PC-9 (cell line): ENCODE data around the gene CDCA7L. TPM values are rescaled to one million over a fixed set of nuclear protein-coding genes. Genes with fewer than 3 reads are reported as not detected.

ENCODE experiments used
- BruUV-seq: library from RNA; stranded (reverse); fragments of 400-500 nt; replicated peaks from 2 replicates; lab custom pipeline; 2021; lab: Mats Ljungman, UMichigan
- CTCF ChIA-PET: fragments of 300-600 bp; sonication (Branson Sonifier 250); formaldehyde crosslinking; loops from one replicate; lab custom pipeline; 2022; ENCODE audit warnings: antibody characterized with exemption; lab: Charles Lee
- POLR2A ChIA-PET: fragments of 300-600 bp; sonication (Branson Sonifier 250); formaldehyde crosslinking; loops from one replicate; lab custom pipeline; 2022; ENCODE audit warnings: antibody characterized with exemption; ENCODE audit not compliant: unreplicated experiment; lab: Charles Lee
- DNase-seq, 2 experiments: peaks; one replicate each; pipeline versions ENCODE4 v3.0.0 to v3.0.0-alpha.2; 2015 to 2022; ENCODE audit warnings: mixed read lengths in 1 of 2
- H2AFZ ChIP-seq: fragments of 200-600 bp; sonication (generic); 2 replicates; pipeline ENCODE4 v1.8.1; 2017; ENCODE audit warnings: antibody characterized with exemption
- H3F3A ChIP-seq: fragments of 200-600 bp; sonication (generic); 2 replicates; pipeline ENCODE4 v1.8.1; 2017; ENCODE audit warnings: antibody characterized with exemption, mild to moderate bottlenecking, low read depth; ENCODE audit not compliant: insufficient read depth
- H3K27ac ChIP-seq: fragments of 200-600 bp; sonication (generic); 2 replicates; pipeline ENCODE4 v1.6.1; 2016; ENCODE audit warnings: mixed run types
- H3K27me3 ChIP-seq: fragments of 200-600 bp; sonication (generic); 2 replicates; pipeline ENCODE4 v1.6.1; 2016; ENCODE audit warnings: low read depth, mixed run types; ENCODE audit not compliant: insufficient read depth
- H3K36me3 ChIP-seq: fragments of 200-600 bp; sonication (generic); 2 replicates; pipeline ENCODE4 v1.6.1; 2016; ENCODE audit warnings: low read depth, mixed run types
- H3K4me1 ChIP-seq: fragments of 200-600 bp; sonication (generic); replicated peaks from 2 replicates; pipeline ENCODE4 v1.6.1; 2016; ENCODE audit warnings: mixed run types; ENCODE audit not compliant: insufficient read depth
- H3K4me2 ChIP-seq: fragments of 200-600 bp; sonication (generic); 2 replicates; pipeline ENCODE4 v1.6.1; 2017; ENCODE audit warnings: mixed run types
- H3K4me3 ChIP-seq: fragments of 200-600 bp; sonication (generic); 2 replicates; pipeline ENCODE4 v1.6.1; 2016; ENCODE audit warnings: mixed run types
- H3K79me2 ChIP-seq: fragments of 200-600 bp; sonication (generic); 2 replicates; pipeline ENCODE4 v1.6.1; 2017; ENCODE audit warnings: low read depth, mixed run types
- H3K9me2 ChIP-seq: fragments of 200-600 bp; sonication (generic); 2 replicates; pipeline ENCODE4 v1.8.1; 2017; ENCODE audit warnings: mild to moderate bottlenecking; ENCODE audit not compliant: insufficient read depth
- H3K9me3 ChIP-seq: fragments of 200-600 bp; sonication (generic); 2 replicates; pipeline ENCODE4 v1.8.1; 2016; ENCODE audit warnings: low read depth; ENCODE audit not compliant: insufficient read depth
- H4K20me1 ChIP-seq: fragments of 200-600 bp; sonication (generic); 2 replicates; pipeline ENCODE4 v1.8.1; 2017; ENCODE audit not compliant: insufficient read depth
- EZH2 ChIP-seq: fragments of 200-600 bp; sonication (generic); IDR thresholded peaks from 2 replicates; pipeline ENCODE4 v1.8.0; 2017; ENCODE audit warnings: antibody characterized with exemption, low read depth
- intact Hi-C: fragments of 100-400 bp; cut with micrococcal nuclease; formaldehyde crosslinking; loops from one replicate; pipeline ENCODE4 v1.10.0; 2022; ENCODE audit not compliant: unreplicated experiment
- total RNA-seq: library from RNA; stranded (reverse); gene quantifications from 2 replicates; pipeline ENCODE4 v1.2.3, GENCODE V29; 2021
- TF ChIP-seq, protein P1 (sequence below): fragments of 200-600 bp; sonication (generic); conservative IDR thresholded peaks from 2 replicates; pipeline ENCODE4 v1.6.1; 2017; ENCODE audit warnings: mixed run types, antibody characterized with exemption, mild to moderate bottlenecking, moderate library complexity

CDCA7L gene
- total RNA-seq, 1 experiment from 2014 or later, result 243 TPM

DNA sequence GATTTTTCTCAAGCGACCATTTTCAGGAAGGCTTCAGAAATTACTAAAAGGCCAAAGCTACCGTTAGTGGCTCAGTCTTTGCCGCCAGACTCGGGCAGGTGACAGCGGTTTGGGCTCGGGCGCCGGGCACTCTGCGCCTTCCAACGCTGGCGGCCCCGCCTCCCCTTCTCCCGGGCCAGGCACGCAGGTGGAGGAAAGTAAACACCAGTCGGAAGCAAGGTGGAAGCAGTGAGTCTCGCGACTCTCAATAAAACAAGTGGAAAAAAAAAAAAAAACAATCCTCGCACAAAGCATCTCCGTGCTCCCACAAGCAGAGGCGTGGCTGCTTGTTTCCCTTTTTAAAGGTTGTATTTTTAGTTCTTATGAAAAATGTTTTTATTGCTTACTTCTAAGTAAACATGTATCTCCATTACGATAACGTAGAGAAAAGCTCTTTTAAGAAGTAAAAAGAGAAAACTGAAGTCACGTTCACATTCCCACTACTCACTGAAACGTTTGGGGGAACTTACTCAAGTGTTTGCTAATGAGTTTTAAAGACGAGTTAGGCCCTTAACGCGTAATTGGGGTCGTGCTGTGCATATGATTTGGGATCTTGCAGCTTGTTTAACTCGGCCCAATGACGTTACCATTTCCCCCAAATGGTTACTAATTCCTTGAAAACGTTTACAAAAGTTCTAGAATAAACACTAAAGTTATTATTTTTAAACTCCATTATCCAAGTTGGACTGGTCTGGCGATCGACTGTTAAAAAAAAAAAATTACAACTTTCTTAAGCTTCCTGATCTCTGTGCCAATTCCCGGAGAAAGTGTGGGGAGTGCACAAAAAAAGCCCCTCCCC lies 864 bp downstream of the CDCA7L start:
- no peaks in the 10 kb centered on the region for H3K9me2 ChIP-seq
- peak overlapping the region; percentile 93 for H2AFZ ChIP-seq
- ChIA-PET POLR2A (interaction anchor here (0.5 to 0.9 kb wide), 10 partner anchors 9 to 1405 kb away, joined by 3 to 19 read pairs (median 6); no protein-coding TSS in a partner anchor), CTCF (interaction anchor here (0.7 to 1.0 kb wide), 2 partner anchors 39 to 138 kb away, joined by 3 read pairs; no protein-coding TSS in a partner anchor)
- peak overlapping the region; percentile 91 for H3K4me2 ChIP-seq
- peaks cover 53% of the 10 kb centered on the region for H3K4me1 ChIP-seq
- H3K9me3 ChIP-seq, result no peaks in the 10 kb centered on the region
- peaks cover 30% of the 10 kb centered on the region for H4K20me1 ChIP-seq
- H3K27ac ChIP-seq, result peak overlapping the region; percentile 94
- H3K27me3 ChIP-seq, result no peaks in the 10 kb centered on the region
- H3K4me3 ChIP-seq, result peak overlapping the region; percentile 91
- no TSS peak for BruUV-seq
- peaks cover 53% of the 10 kb centered on the region for H3K79me2 ChIP-seq
- intact Hi-C loops, result loop anchor here (2.0 to 10.0 kb wide), 3 partner anchors 16 to 1650 kb away; partner anchors contain the start of genes CCDC126 and SP4
- peak; percentile 81 to 82 for DNase-seq
- H3F3A ChIP-seq, result peaks cover 31% of the 10 kb centered on the region
- H3K36me3 ChIP-seq, result peaks cover 3% of the 10 kb centered on the region; the same call in 1 of the 2 replicates
- TF ChIP-seq EZH2, result no peak
- TF ChIP-seq, protein P1, sequence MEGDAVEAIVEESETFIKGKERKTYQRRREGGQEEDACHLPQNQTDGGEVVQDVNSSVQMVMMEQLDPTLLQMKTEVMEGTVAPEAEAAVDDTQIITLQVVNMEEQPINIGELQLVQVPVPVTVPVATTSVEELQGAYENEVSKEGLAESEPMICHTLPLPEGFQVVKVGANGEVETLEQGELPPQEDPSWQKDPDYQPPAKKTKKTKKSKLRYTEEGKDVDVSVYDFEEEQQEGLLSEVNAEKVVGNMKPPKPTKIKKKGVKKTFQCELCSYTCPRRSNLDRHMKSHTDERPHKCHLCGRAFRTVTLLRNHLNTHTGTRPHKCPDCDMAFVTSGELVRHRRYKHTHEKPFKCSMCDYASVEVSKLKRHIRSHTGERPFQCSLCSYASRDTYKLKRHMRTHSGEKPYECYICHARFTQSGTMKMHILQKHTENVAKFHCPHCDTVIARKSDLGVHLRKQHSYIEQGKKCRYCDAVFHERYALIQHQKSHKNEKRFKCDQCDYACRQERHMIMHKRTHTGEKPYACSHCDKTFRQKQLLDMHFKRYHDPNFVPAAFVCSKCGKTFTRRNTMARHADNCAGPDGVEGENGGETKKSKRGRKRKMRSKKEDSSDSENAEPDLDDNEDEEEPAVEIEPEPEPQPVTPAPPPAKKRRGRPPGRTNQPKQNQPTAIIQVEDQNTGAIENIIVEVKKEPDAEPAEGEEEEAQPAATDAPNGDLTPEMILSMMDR, result no peak; the same call in 1 of the 2 replicates

DNA sequence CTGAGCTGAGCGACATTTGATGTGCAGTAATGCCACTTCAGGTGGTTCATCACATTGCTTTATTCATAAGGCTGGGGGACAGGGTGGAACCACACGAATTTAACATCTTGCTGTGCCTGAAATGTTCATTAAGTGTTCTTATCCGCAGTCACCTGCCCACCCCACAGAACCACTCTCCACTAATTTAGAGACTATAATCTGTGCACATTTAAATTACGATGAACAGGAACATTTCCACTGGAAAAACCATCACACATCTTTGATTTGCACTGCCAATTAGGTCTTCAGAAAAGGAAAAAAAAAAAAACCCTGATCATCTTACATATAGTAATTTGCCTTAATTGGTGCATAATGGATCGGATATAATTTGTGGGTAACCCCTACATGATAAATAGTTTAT lies 2.3 kb downstream of the CDCA7L start:
- POLR2A ChIA-PET, result interaction anchor here (0.7 kb wide), 2 partner anchors 57 to 568 kb away, joined by 4 to 8 read pairs; no protein-coding TSS in a partner anchor
- intact Hi-C loops, result loop anchor here (10.0 kb wide), 1 partner anchor 1651 kb away; the partner anchor contains the start of gene CCDC126

DNA sequence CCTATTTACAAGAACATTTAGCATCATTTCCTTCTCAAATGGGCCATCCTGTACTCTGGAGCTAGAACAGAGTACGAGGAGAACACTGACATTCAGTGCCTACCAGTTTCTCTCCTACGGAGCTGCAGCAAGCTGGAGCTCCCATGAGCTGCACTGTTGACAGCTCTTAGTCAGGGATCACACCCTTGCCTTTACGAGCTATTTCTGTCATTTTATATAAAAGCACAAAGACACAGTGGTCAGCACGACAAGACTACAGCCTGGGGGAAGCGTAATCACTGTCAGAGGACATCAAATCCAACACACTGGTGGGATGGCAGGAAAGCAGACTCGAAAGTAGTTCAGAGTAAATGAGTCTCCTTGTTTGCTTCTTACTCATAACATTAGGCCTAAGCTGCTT lies 2.7 kb downstream of the CDCA7L start:
- peaks cover 31% of the 10 kb centered on the region for H3F3A ChIP-seq
- ChIA-PET CTCF (no interaction called here), POLR2A (interaction anchor here (0.6 kb wide), 1 partner anchor 900 kb away, joined by 3 read pairs; no protein-coding TSS in a partner anchor)
- peaks cover 35% of the 10 kb centered on the region for H4K20me1 ChIP-seq
- H3K27ac ChIP-seq, result no peak overlapping the region
- H3K36me3 ChIP-seq, result peaks cover 14% of the 10 kb centered on the region
- H3K4me1 ChIP-seq, result peaks cover 53% of the 10 kb centered on the region
- peak overlapping the region; percentile 91; the same call in 1 of the 2 replicates for H3K4me2 ChIP-seq
- peak in 1 of 2 experiments; percentile 8 for DNase-seq
- no peaks in the 10 kb centered on the region for H3K27me3 ChIP-seq
- H2AFZ ChIP-seq, result no peak overlapping the region
- TF ChIP-seq, protein P1, result no peak
- no peak for TF ChIP-seq EZH2
- H3K9me2 ChIP-seq, result no peaks in the 10 kb centered on the region
- no TSS peak for BruUV-seq
- intact Hi-C loops, result loop anchor here (10.0 kb wide), 1 partner anchor 1652 kb away; the partner anchor contains the start of gene CCDC126
- H3K9me3 ChIP-seq, result no peaks in the 10 kb centered on the region
- H3K79me2 ChIP-seq, result peaks cover 72% of the 10 kb centered on the region
- H3K4me3 ChIP-seq, result no peak overlapping the region

More for the DNA sequence above, 2.3 kb downstream of the CDCA7L start:
- H3K79me2 ChIP-seq, result peaks cover 67% of the 10 kb centered on the region
- H2AFZ ChIP-seq, result no peak overlapping the region
- peaks cover 31% of the 10 kb centered on the region for H3F3A ChIP-seq
- H3K4me2 ChIP-seq, result peak overlapping the region; percentile 91
- H3K27me3 ChIP-seq, result no peaks in the 10 kb centered on the region
- H3K36me3 ChIP-seq, result peaks cover 9% of the 10 kb centered on the region
- peak overlapping the region; percentile 91; the same call in 1 of the 2 replicates for H3K4me3 ChIP-seq
- no TSS peak for BruUV-seq
- TF ChIP-seq, protein P1, result no peak
- TF ChIP-seq EZH2, result no peak
- H4K20me1 ChIP-seq, result peaks cover 35% of the 10 kb centered on the region
- no peak overlapping the region for H3K27ac ChIP-seq
- no peaks in the 10 kb centered on the region for H3K9me2 ChIP-seq
- CTCF ChIA-PET, result no interaction called here
- peaks cover 53% of the 10 kb centered on the region for H3K4me1 ChIP-seq
- DNase-seq, result peak in 1 of 2 experiments; percentile 3
- H3K9me3 ChIP-seq, result no peaks in the 10 kb centered on the region
